ENCODE results near the gene TMEM176B. TPM values are rescaled to one million over a fixed set of nuclear protein-coding genes. Genes with fewer than 3 reads are reported as not detected.

TMEM176B gene
- total RNA-seq, result 78.8 TPM

DNA sequence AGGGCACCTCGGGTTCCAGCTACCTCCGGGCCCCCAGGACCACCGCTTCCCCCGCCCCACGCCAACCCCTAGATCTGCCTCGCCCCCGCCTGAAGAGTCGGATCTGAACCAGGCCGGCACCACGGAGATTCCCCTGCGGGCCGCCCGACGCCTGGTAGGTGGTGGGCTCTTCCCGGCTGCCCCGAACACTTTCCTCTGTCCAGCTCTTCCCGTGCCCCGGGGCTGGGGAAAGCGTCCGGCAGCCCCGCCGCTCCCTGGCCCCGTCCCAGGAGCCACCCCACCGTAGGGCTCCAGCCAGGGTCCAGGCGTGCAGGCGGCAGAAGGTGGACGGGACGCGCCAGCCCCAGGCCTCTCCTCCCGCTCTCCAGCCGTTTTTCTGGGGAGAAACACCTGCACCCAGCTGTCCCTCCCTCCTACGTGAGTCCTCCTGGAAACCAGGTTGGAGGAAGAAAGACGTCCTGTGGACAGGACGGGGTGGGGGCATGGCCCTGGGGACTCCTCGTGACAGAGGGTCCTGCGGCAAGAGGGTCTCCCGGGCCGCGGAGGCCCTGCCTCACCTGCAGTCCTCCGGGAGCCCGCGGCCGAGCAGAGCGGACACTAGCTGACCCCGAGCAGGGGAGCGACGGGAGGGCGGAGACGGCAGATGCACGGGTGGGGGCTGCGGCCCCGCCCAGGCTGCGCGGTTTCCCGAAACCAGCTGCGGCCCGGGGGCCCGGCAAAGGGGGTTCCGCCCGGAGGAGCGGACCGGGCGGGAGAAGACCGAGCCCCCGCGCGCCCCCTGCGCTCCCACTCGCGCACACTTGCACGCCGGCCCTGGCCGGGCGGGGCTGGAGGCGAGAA, at the start of gene TMEM176B:
Gene TMEM176B, minus strand, starts transcription at position 624 of the 840 bp plus-strand sequence. CDS start 3,795 bp downstream, outside the sequence.
- intact Hi-C loops (cut with DNase I), result no loop called here
- ATAC-seq (peak; percentile 60), DNase-seq (ENCODE audit: low spot score) (peak; percentile 72)

DNA sequence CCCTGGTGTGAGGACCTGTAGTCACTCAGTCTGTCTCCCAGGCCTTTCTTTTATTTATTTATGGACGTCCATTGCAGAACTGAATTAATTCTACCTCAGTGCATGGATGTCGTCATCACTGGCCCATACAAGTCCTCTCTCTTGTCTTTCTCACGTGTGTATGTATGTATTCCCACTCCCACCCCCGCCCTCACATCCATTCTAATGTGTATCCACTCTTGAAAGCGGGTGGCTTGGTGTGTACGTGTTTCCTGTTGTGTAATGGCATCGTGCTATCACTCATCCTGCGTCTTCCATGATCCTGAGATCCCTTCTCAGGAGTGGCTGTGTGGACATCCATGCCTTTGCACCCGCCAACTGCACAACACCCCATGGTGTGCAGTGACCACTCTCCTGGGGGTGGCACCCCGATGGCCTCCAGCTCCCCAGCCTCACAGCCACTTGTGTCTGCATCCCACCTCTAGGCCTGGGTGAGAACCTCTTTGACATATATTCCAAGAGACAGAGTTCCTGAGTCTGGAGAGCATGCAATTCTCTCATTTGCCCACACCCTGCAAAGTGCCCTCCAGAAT, 49.1 kb upstream of the TMEM176B start:
- ATAC-seq, result no peak
- intact Hi-C loops (cut with DNase I), result no loop called here
- DNase-seq (ENCODE audit: low spot score), result peak; percentile 8

DNA sequence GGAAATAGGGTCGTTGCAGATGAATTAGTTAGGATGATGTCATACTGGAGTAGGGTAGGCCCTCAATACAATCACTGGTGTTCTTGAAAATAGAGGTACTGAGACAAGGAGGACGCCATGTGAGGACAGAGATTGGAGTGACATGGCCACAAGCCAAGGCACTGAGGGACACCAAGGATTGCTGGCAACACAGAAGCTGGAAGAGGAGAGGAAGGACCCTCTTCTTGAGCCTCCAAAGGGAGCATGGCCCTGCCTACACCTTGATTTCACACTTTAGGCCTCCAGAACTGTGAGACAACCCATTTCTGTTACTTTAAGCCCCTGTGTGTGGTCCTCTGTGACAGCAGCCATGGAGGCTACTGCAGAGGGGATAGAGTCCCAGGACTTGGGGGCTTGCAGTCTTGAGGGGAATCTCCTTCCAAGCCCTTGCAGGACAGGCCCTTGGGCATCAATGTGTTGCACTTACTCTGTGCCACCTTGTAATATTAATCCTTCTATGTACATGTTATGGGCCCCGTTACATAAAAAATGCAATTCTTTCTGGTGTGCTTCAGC, 48.5 kb upstream of the TMEM176B start:
- peak; percentile 37 for DNase-seq (ENCODE audit: low spot score)
- ATAC-seq, result no peak
- intact Hi-C loops (cut with DNase I), result no loop called here

DNA sequence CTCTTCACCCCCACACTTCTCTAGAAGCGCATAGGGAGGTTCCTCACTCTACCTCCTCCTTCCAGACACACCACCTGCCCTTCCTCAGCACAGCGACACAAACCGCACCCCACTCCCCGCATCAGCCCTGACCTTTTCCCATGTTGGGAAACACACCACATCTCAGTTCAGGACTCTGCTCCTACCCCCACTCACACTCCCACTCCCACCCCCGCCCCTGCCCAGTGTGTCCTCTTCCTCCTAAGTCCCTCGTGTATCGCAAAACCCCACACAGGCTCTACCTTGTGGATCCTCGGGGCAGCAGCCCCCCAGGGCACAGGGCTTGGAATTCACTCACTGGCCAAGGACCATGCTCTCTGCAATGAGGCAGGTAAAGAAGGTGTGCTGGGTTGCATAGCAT, 47.9 kb upstream of the TMEM176B start:
- intact Hi-C loops (cut with DNase I), result no loop called here
- ATAC-seq (no peak), DNase-seq (ENCODE audit: low spot score) (peak; percentile 32)

DNA sequence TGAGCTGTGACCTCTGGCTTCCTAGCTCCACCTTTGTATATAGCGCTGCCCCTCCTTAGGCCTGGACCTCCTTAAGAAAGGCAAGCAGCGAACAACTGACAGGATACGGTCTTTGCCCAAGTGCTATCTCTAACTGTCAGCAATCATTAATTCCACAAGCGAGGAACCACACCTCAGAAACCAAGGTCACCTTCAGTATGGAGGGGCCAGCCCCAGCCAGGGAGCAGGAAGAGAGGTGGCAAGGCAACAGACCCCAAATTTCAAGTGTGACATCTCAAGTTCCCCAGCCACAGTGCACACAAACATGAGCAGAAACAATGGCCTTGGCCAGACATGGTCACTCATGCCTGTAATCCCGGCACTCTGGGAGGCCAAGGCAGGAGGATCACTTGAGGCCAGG, 47.4 kb upstream of the TMEM176B start:
- intact Hi-C loops (cut with DNase I), result no loop called here
- DNase-seq (ENCODE audit: low spot score) (peak; percentile 31), ATAC-seq (no peak)

DNA sequence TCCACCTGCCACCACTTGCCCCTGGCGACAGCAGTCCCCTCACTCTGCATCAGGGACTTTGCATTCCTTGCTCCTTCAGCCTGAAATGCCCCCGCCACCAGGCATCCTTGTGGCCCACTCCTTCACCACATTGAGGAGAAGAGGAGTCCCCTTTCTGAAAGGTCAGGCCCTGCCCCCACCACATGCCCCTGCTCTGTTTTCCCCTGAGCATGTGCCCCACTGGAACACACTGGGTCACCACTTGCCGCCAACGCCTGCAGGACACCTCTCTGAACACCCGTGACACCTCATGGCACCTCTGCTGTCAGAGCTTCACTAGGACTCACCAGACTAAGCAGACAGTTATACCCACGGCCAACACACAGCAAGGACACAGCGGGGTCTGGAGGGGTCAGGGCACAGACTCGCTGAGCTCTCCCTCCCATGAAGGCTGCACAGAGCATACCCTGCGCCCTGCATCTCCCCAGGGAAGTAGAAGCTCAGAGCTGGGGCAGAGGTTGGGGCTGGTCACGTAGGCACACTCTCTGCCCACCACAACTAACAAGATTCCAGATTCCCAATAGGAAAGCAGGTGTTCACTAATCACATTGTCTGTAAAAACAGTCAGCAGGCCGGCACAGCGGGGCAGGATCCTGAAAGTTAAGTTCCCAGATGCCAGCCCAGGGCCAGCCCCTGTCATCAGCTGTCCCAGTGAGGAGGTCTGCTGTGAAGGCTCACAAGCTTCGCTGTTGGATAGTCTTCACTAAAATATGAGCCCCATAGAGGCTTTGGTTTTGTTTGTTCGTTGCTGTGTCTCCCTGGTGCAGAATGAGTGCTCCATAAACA, 46.3 kb upstream of the TMEM176B start:
- no peak for ATAC-seq
- intact Hi-C loops (cut with DNase I), result no loop called here
- DNase-seq (ENCODE audit: low spot score), result peak; percentile 33

DNA sequence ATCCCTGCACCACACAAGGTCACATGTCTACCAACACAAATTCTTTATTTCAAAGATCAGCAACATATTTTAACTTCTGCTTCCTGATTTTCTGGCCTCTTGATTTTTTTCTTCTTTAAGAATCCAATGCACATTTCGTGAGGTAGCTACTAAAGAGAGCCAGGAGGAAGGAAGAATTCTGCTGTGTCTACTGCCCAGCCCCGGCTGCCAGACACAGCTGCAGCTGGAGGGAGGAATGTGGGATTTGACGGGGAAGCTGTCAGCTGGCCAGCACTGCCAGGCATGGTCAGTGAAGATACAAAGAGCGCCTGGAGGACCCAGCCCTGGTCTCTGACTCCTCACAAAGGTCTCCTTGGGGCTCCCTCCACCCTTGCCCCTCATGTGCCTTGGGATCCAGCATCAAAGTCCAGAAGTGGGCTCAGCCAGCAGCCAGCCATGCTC, 45.3 kb upstream of the TMEM176B start:
- DNase-seq (ENCODE audit: low spot score) (peak; percentile 58), ATAC-seq (peak; percentile 73)
- intact Hi-C loops (cut with DNase I), result no loop called here

DNA sequence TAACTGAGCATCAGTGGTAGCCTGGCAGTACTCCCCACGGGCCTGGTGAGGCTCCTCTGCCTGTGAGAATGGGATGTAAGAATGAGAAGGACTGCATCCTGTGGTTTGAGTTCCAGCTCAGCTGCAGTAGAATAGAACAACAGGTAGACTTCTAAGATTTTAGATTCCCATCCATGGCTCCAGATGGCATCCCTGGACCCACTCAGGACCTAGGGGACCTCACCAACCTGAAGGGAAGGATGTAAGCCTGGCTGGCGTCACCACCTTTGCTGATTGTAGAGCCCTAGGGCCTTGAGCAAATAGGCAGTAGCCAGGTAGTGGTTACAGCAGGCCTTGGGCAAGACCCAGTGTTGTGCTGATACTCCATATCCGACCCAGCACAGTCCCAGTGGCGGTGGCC, 42.6 kb upstream of the TMEM176B start:
- intact Hi-C loops (cut with DNase I), result no loop called here
- no peak for ATAC-seq
- DNase-seq (ENCODE audit: low spot score), result no peak

DNA sequence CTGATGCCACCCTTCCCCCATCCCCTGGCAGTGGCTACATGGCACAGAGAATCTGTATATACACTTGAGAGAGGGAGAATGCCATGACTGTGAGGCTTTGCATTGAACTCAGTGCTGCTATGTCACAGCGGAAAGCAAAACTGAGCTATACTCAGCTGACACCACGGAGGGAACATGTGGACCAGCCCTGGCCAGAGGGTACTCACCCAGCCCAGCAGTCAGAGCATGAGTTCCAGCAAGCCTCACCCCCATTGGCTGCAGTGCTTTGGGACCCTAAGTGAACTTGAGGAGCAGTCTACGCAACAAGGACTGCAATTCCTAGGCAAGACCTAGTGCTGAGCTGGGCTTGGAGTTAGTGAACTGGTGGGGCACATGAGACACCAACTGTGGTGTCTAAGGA, 41.9 kb upstream of the TMEM176B start:
- DNase-seq (ENCODE audit: low spot score) (no peak), ATAC-seq (no peak)
- intact Hi-C loops (cut with DNase I), result no loop called here

DNA sequence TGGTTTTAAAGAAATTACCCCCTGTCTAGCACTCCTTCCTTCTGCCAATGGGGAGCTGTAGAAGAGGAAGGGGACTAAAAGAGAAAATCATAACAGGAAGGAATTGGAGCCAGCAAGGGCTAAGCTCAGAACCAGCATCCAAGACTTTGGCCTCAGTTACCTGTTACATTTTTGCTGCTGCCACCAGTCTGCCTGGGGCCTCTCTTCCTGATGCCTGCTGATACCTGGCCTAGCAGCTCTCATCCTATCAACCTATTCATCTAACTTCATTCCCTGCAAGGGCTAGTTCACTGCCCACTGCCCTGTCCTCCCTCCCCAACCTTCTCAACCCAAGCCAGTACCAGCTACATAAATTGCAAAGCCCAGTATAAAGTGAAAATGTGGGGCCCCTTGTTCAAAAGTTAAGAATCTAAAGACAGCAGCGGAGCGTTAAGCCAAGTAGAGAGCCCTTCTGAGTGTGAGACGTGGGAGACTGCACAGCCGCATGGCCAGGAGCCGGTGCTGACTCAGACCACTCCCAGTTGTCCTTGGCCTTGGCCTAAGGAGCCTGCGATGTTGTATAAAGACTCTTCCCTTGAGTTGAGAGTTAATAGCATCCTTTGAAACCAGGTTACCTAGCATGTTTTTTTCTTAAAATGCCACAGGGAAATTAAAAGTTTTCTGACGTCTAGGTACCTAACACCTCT, 38.9 kb upstream of the TMEM176B start:
- no peak for DNase-seq (ENCODE audit: low spot score)
- intact Hi-C loops (cut with DNase I), result no loop called here
- no peak for ATAC-seq

DNA sequence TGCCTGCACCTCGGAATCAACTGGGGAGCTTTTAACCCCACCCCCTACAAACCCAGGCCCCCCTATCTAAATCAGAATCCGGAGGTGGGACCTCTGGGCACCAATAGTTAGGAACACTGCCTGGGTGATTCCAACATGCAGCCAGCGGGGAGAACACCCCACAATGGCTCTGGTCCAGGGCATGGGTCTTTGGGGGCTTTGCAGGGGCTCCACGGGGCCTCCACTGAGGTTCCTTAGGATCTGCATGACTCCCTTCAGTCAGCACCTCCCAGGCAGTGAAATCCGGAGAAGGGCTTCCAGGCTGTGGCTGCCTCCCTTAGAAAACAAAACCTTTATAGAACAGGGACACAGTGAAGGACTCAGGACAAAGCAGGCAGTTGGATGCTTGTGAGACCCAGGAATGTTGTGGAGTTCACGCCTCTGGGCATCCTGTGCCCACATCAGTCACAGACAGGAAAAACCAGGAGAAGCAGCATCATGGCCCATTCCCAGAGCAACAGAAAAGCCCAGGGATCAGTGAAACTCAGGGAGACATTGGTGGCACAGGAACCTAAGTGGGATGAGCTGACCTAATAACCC, 35.6 kb upstream of the TMEM176B start:
- ATAC-seq (no peak), DNase-seq (ENCODE audit: low spot score) (no peak)

DNA sequence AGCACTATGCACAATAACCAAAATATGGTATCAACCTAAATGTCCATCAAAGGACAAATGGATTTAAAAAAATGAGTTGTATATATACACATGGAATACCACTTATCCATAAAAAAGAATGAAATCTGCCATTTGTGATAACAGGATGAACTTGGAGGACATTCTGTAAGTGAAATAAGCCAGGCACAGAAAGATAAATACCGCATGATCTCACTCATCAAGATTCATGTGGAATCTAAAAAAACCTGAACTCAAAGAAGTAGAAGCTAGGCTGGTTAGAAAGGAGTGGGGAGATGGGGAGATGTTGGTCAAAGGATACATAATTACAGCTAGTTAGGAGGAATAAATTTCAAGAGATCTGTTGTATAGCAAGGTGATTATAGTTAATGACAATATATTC, 34.9 kb upstream of the TMEM176B start:
- intact Hi-C loops (cut with DNase I), result no loop called here
- DNase-seq (ENCODE audit: low spot score) (no peak), ATAC-seq (no peak)

More for the DNA sequence above, 35.6 kb upstream of the TMEM176B start:
- intact Hi-C loops (cut with DNase I), result no loop called here

DNA sequence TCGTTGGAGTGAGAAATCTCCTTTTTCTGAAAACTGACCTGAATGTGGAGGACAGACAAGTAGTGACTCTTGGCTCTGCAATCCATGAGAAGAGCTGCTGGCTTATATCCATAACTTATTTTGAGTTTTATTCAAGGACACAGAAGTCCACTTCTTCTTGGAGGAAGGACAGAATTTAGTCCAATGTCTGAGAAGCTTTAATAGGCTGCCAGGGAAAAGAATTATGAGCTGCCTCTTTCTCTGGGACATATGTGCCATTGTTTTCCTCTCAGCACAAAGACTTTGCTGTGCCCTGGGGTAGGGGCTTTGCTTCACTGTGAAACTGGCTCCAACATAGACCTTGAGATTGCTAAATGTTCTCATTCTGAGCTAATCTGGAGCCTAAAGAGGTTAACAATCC, 31.7 kb upstream of the TMEM176B start:
- ATAC-seq, result peak; percentile 50
- intact Hi-C loops (cut with DNase I), result no loop called here
- DNase-seq (ENCODE audit: low spot score), result no peak

DNA sequence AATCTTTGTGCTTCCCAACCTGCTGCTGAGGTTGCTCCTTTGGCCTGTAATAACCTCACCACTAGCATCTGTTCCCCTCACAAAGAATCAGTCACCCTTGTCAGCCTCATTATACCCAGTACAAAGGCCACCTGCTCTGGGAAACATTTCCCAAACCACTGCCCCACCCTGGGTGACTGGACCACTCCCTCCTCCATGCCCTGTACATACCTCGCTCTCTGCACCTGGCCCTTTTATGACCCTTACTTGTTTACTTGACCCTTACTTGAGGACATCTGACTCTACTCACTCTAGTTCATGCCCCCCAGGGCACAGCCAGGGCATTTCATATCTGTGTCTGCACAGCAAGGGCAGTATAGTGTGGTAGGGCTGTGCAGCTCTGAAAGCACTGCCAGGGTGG, 30.8 kb upstream of the TMEM176B start:
- intact Hi-C loops (cut with DNase I), result no loop called here
- no peak for DNase-seq (ENCODE audit: low spot score)
- no peak for ATAC-seq

DNA sequence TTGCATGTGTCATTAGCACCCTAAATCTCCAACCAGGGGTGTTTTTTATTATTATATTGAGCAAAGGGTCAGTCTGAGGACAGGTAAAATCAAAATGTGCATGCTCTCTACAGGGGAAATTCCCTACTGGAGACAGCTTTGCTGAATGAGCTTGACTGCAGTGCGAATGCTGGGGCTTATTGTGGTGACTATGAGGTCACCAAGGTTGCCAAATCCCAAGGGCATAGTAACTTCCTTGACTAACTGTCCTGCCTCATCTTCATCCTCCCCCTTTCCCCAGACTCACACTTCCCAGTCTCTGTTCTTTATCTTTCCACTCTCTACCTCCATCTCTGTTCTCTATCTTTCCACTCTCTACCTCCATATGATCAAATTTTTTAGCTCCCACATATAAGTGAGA, 29.3 kb upstream of the TMEM176B start:
- no peak for DNase-seq (ENCODE audit: low spot score)
- no peak for ATAC-seq
- intact Hi-C loops (cut with DNase I), result no loop called here

DNA sequence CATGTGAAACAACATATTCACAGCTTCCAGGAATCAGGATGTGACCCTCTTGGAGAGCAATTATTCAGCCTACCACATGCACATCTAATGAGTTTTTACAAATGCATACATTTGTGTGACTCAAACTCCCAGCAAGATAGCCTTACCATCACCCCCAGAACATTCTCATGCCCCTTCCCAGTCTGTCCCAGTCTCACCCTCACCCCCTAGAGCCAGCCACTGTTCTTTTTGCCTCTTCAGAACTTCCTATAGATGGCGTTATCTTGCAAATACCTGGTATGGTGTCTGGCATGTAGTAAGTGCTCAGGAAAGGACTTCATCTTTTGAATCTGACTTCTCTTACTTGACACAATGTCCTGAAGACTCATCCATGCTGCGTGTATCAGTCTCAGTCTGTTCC, 28.2 kb upstream of the TMEM176B start:
- no peak for DNase-seq (ENCODE audit: low spot score)
- intact Hi-C loops (cut with DNase I), result no loop called here

DNA sequence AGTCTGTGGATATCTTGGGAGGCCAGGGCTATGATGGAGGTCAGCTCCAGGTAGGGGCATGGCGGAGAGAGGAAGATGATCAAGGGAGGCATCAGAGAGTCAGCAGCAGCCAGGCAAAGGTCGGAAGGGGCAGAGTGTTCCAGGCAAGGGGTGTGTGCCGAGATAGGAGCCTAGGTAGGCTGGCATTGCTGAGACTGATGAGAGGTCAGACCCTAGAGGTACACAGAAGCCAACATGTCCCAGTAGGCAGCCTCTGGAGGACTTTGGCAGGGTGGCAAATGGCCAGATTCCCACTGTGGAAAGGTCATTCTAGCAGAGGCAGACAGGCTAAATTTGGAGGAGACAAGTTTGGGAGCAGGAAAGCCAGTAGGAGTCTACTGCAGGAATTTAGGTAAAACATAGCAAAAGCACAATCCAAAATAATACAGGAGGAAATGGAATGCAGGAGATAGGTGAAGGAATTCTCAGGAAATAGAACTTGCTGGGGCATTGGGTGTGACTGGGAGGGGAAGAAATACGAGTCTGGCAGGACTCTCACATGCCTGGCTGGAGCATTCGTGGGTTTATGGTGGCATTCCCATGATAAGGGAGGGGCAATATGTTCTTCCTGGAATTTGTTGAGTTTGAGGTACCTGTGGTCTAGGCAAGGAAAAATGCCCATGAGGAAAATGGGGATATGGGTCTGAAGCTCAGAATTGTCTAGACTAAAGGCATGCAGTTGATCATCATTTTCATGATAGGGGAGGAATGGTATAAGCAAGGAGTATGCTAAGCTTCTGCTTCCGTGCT, 26.1 kb upstream of the TMEM176B start:
- DNase-seq (ENCODE audit: low spot score) (no peak), ATAC-seq (no peak)
- intact Hi-C loops (cut with DNase I), result no loop called here

More for the DNA sequence above, 28.2 kb upstream of the TMEM176B start:
- ATAC-seq, result no peak
